Muscle of leg (tissue), 11 donors: ENCODE data around the gene SEPHS1. TPM values are rescaled to one million over a fixed set of nuclear protein-coding genes. Genes with fewer than 3 reads are reported as not detected.
A peak's percentile ranks its signal among the peaks of the same experiment; 100 is the strongest.

ENCODE experiments used
- DNase-seq: peaks from one replicate; pipeline ENCODE4 v3.0.0; 2013
- H3K27ac ChIP-seq: one replicate; pipeline ENCODE4 v1.5.1; 2013; ENCODE audit warnings: mild to moderate bottlenecking, low read length, control low read depth
- H3K27me3 ChIP-seq: one replicate; pipeline ENCODE4 v1.6.1; 2013; ENCODE audit warnings: low read length; ENCODE audit not compliant: control insufficient read depth, insufficient read depth
- H3K36me3 ChIP-seq: one replicate; pipeline ENCODE4 v1.6.1; 2013; ENCODE audit warnings: low read length; ENCODE audit not compliant: control insufficient read depth, insufficient read depth
- H3K4me1 ChIP-seq: one replicate; pipeline ENCODE4 v1.6.1; 2013; ENCODE audit warnings: low read length; ENCODE audit not compliant: control insufficient read depth, insufficient read depth
- H3K4me3 ChIP-seq: one replicate; pipeline ENCODE4 v1.5.1; 2013; ENCODE audit warnings: low read length, control low read depth
- H3K9me3 ChIP-seq: replicated peaks from 2 replicates; pipeline ENCODE4 v1.6.1; 2013; ENCODE audit warnings: low read depth, low read length; ENCODE audit not compliant: control insufficient read depth
- WGBS: methylation state at CpG from one replicate; pipeline ENCODE4 v1.1.5; 2013; ENCODE audit warnings: missing lambda C conversion rate; ENCODE audit not compliant: insufficient coverage; 5-methylcytosine and 5-hydroxymethylcytosine counted together
- polyA plus RNA-seq, 8 donors: library from polyadenylated mRNA; unstranded; fragments of 120-200 nt; gene quantifications; one replicate each; pipeline versions ENCODE4 v1.2.1 to v1.2.3, GENCODE V29; 2013; ENCODE audit warnings: inconsistent platforms in 1 of 8, low replicate concordance in 1 of 8; ENCODE audit not compliant: insufficient read length in 8 of 8, insufficient read depth in 1 of 8
- total RNA-seq: library from RNA; stranded (reverse); fragments of 120-200 nt; gene quantifications from one replicate; pipeline ENCODE4 v1.2.4, GENCODE V29; 2013

Gene SEPHS1
- total and polyA plus RNA-seq, 9 donors: 40.1 to 76.0 (median 62.3) TPM

- Histone ChIP-seq H3K9me3 (no peaks in the 10 kb centered on the region), H3K36me3 (no peaks in the 10 kb centered on the region), H3K4me1 (no peaks in the 10 kb centered on the region), H3K27me3 (no peaks in the 10 kb centered on the region), H3K4me3 (no peak overlapping the region), H3K27ac (no peak overlapping the region)
- 83% methylated on average over 3 of the region's 5 CpGs for WGBS
- peak; percentile 50 for DNase-seq
Measured at GRCh38 chr10:13311177-13311575, 36.9 kb downstream of the SEPHS1 start.

- Histone ChIP-seq H3K9me3 (no peaks in the 10 kb centered on the region), H3K27me3 (no peaks in the 10 kb centered on the region), H3K36me3 (no peaks in the 10 kb centered on the region), H3K4me1 (no peaks in the 10 kb centered on the region), H3K4me3 (no peak overlapping the region), H3K27ac (no peak overlapping the region)
- WGBS: 80% methylated on average over 5 of the region's 7 CpGs
- DNase-seq: no peak
Measured at GRCh38 chr10:13310518-13311176, 37.4 kb downstream of the SEPHS1 start.

GRCh38 chr10:13309792-13310191 is 38.3 kb downstream of the SEPHS1 start:
- whole genome bisulfite sequencing: 100% methylated on average over 2 of the region's 2 CpGs
- no peak overlapping the region for H3K27ac ChIP-seq
- no peaks in the 10 kb centered on the region for H3K27me3 ChIP-seq
- H3K36me3 ChIP-seq: no peaks in the 10 kb centered on the region
- no peaks in the 10 kb centered on the region for H3K4me1 ChIP-seq
- H3K9me3 ChIP-seq: no peaks in the 10 kb centered on the region
- H3K4me3 ChIP-seq: no peak overlapping the region
- DNase-seq: no peak

GRCh38 chr10:13308096-13308495 is 40.0 kb downstream of the SEPHS1 start:
- Histone ChIP-seq H3K27ac (no peak overlapping the region), H3K4me3 (no peak overlapping the region), H3K4me1 (no peaks in the 10 kb centered on the region), H3K9me3 (no peaks in the 10 kb centered on the region), H3K27me3 (no peaks in the 10 kb centered on the region), H3K36me3 (no peaks in the 10 kb centered on the region)
- WGBS: 78% methylated on average over 5 of the region's 6 CpGs
- DNase-seq: no peak

DNA sequence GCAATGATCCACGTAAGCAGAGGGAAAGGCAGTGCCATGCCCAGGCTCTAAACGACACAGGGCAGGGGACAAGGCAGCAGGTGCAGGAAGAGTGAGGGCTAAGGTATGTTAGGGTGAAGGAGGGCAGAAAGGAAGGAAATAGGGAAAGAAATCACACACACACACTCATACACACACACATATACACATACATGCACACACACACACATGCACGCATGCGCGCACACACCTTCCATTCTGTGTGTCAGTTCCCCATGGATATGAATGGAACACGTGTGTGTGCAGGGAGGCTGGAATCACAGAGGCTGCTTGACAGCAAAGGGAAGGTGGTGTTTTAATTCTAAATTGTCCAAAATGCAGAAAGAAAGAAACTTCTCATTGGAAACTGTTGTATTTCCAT is 42.0 kb downstream of the SEPHS1 start:
- DNase-seq: no peak
- no peaks in the 10 kb centered on the region for H3K9me3 ChIP-seq
- H3K36me3 ChIP-seq: no peaks in the 10 kb centered on the region
- no peak overlapping the region for H3K27ac ChIP-seq
- peaks cover 3% of the 10 kb centered on the region for H3K4me1 ChIP-seq
- no peaks in the 10 kb centered on the region for H3K27me3 ChIP-seq
- WGBS: 61% methylated on average over 3 of the region's 6 CpGs
- no peak overlapping the region for H3K4me3 ChIP-seq

DNA sequence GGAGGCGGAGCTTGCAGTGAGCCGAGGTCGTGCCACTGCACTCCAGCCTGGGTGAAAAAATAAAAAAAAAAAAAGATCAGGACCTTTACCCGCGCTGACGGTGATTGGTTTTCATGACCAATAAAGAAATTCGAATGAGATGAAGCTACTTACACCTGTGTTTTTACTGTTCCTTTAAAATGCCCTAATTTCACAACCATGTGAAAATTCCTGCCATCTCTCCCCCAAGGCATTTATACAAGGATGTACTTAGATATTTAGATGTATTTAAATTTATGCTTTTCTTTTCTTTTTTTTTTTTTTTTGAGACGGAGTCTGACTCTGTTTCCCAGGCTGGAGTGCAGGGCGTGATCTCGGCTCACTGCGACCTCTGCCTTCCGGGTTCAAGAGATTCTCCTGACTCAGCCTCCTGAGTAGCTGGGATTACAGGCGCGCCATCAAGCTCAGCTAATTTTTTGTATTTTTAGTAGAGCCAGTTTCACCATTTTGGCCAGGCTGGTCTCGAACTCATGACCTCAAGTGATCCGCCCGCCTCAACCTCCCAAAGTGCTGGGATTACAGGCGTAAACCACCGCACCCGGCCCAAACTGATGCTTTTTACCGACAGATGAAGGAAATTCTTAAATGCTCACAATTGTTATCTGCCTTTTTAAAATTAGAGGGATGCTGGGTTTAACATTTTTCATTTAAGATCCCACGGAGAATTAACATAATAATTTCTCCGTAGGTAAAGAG is 45.1 kb downstream of the SEPHS1 start:
- Histone ChIP-seq H3K4me3 (no peak overlapping the region), H3K27ac (peak overlapping the region; percentile 97)
- WGBS: 74% methylated on average over 11 of the region's 23 CpGs

DNA sequence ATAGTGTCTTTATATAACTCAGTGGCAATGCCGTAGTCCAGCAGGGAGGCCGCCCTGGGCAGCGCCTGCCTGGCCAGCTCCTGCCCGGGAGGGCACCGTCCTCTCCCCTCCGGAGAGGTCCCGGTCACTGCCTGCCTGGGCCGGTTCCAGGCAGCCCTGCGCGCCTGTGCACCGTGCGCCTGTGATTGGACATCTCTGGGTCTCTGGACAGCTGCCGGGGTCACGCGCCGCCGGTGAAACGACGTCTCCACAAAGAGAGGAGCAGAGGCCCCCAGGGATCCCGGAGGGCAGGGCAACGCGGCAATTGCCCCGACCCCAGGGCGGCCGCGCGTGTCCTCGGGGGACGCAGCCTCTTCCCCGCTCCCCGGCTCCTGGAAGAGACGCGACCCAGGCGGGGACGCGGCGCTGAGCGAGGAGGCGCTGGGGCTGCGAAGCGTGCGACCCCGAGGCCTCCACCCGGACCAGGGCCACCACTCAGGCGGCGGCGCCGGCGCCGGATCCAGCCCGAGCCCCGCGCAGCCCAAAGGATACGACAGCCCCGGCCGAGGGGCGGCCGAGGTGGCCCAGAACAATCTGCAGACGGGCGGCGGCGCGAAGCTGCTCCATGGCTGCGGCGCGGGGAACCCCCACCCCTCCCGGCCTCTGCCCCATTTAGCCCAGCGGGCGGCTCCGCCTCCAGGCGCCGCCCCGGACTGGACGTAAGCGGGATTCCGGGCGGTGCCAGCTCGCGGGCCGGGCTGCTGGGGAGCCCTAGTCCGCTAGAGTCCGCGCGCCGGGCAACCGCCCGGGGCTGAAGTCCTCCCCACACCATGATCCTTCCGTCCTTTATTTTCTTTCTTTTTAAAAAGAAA is 48.4 kb downstream of the SEPHS1 start, which contains the start of gene PHYH:
TSS of gene PHYH (minus strand) at position 628 of the 851 bp plus-strand sequence. CDS start at position 606, 22 bp downstream.
- H3K9me3 ChIP-seq: no peaks in the 10 kb centered on the region
- peak; percentile 96 for DNase-seq
- no peaks in the 10 kb centered on the region for H3K27me3 ChIP-seq
- H3K4me3 ChIP-seq: peak within 1 kb of the TSS; percentile 69
- H3K27ac ChIP-seq: peak within 1 kb of the TSS; percentile 95
- peaks cover 4% of the 10 kb centered on the region for H3K36me3 ChIP-seq
- WGBS: under 1% methylated on average over 74 of the region's 88 CpGs
- H3K4me1 ChIP-seq: peaks cover 11% of the 10 kb centered on the region

More for the DNA sequence above, 45.1 kb downstream of the SEPHS1 start:
- H3K36me3 ChIP-seq: no peaks in the 10 kb centered on the region
- H3K27me3 ChIP-seq: no peaks in the 10 kb centered on the region
- peaks cover 11% of the 10 kb centered on the region for H3K4me1 ChIP-seq
- H3K9me3 ChIP-seq: no peaks in the 10 kb centered on the region
- no peak for DNase-seq

- no peaks in the 10 kb centered on the region for H3K27me3 ChIP-seq
- peaks cover 11% of the 10 kb centered on the region for H3K4me1 ChIP-seq
- peak overlapping the region; percentile 95 for H3K27ac ChIP-seq
- H3K36me3 ChIP-seq: peaks cover 12% of the 10 kb centered on the region
- H3K9me3 ChIP-seq: no peaks in the 10 kb centered on the region
- DNase-seq: no peak
- WGBS: 13% methylated on average over 9 of the region's 20 CpGs
- peak overlapping the region; percentile 69 for H3K4me3 ChIP-seq
Measured at GRCh38 chr10:13298748-13299436, 49.2 kb downstream of the SEPHS1 start.

- H3K27me3 ChIP-seq: no peaks in the 10 kb centered on the region
- peaks cover 17% of the 10 kb centered on the region for H3K36me3 ChIP-seq
- H3K27ac ChIP-seq: no peak overlapping the region
- H3K4me1 ChIP-seq: peaks cover 11% of the 10 kb centered on the region
- no peaks in the 10 kb centered on the region for H3K9me3 ChIP-seq
- no peak overlapping the region for H3K4me3 ChIP-seq
- 94% methylated on average over 5 of the region's 10 CpGs for WGBS
- no peak for DNase-seq
Measured at GRCh38 chr10:13296476-13296875, 51.6 kb downstream of the SEPHS1 start.
